K562 (cell line): ENCODE data around the gene TAF5L. TPM values are rescaled to one million over a fixed set of nuclear protein-coding genes. Genes with fewer than 3 reads are reported as not detected.

ENCODE experiments used
- GTF2F1 ChIP-seq: IDR thresholded peaks from 2 replicates; pipeline ENCODE4 v1.6.1; 2011; ENCODE audit warnings: low read depth, low read length, improper control_type of control experiment
- NCOR1 ChIP-seq: fragments of 450-650 bp; IDR thresholded peaks from 2 replicates; pipeline ENCODE4 v1.6.1; 2016; ENCODE audit warnings: mild to moderate bottlenecking, moderate library complexity
- RREB1 ChIP-seq: fragments of 250-450 bp; sonication (Bioruptor Pico); IDR thresholded peaks from 2 replicates; pipeline ENCODE4 v1.4.0; 2020
- TFAP4 ChIP-seq: sonication (generic); formaldehyde crosslinking; IDR thresholded peaks from 2 replicates; pipeline ENCODE4 v1.8.0; 2022; ENCODE audit warnings: missing genetic modification reagents, mild to moderate bottlenecking, moderate library complexity, borderline replicate concordance
- polyA plus RNA-seq, 8 experiments: library from polyadenylated mRNA; depleted of rRNA in 4 of 8; stranded (reverse) in 5 of 8; unstranded in 3 of 8; fragments of >200 nt; fragmentation: Nextera tagmentation in 2 of 8; fragmentation: Illumina TruSeq in 1 of 8; extraction: Ambion mirVana in 2 of 8; extraction: Trizol in 1 of 8; gene quantifications; 2 replicates each; pipeline versions ENCODE4 v1.2.1 to v1.2.3, GENCODE V29; 2011 to 2014; ENCODE audit warnings: inconsistent platforms in 1 of 8, missing spikeins in 1 of 8
- total RNA-seq, 7 experiments: library from RNA; depleted of rRNA in 6 of 7; stranded (reverse); fragments of >200 nt in 6 of 7; fragmentation: Illumina TruSeq in 2 of 7; extraction: Trizol in 2 of 7; gene quantifications; 2 replicates each; pipeline versions ENCODE4 v1.2.1 to v1.2.3, GENCODE V29; 2011 to 2021; ENCODE audit warnings: low replicate concordance in 1 of 7

TAF5L gene
- total and polyA plus RNA-seq, 9 of the 15 experiments (the other 6 are each of a cell fraction or from before 2014, with no cell fraction given), result 2.2 to 34.2 (median 23.3) TPM

GRCh38 chr1:229562686-229563085, 63.2 kb downstream of the TAF5L start (continued):
- TF ChIP-seq RREB1 (CRISPR knock-in tag), result no peak
- no peak for TF ChIP-seq TFAP4 (CRISPR knock-in tag)
- TF ChIP-seq NCOR1, result no peak
- no peak for TF ChIP-seq GTF2F1
- TF ChIP-seq, all 486 proteins: peak for 0
